ENCODE results near the gene MST1.

GRCh38 chr3:49664300-49664699 lies 25.0 kb downstream of the MST1 start:
- TF ChIP-seq, protein P1, sequence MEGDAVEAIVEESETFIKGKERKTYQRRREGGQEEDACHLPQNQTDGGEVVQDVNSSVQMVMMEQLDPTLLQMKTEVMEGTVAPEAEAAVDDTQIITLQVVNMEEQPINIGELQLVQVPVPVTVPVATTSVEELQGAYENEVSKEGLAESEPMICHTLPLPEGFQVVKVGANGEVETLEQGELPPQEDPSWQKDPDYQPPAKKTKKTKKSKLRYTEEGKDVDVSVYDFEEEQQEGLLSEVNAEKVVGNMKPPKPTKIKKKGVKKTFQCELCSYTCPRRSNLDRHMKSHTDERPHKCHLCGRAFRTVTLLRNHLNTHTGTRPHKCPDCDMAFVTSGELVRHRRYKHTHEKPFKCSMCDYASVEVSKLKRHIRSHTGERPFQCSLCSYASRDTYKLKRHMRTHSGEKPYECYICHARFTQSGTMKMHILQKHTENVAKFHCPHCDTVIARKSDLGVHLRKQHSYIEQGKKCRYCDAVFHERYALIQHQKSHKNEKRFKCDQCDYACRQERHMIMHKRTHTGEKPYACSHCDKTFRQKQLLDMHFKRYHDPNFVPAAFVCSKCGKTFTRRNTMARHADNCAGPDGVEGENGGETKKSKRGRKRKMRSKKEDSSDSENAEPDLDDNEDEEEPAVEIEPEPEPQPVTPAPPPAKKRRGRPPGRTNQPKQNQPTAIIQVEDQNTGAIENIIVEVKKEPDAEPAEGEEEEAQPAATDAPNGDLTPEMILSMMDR (IDR thresholded peaks at IDR 0.05 in 4 of 5, conservative IDR thresholded peaks at IDR 0.05 in 1 of 5) = no peak
- TF ChIP-seq POLR2A (IDR thresholded peaks at IDR 0.05) = no peak

All from gastrocnemius medialis (tissue), 4 donors.